22Rv1 (cell line): Measurements from ENCODE around the gene RIN1.

ENCODE experiments used
- H3K27ac ChIP-seq: fragments of 450-650 bp; 2 replicates; pipeline ENCODE4 v1.5.1; 2017
- CTCF ChIP-seq: fragments of 450-650 bp; IDR thresholded peaks from 2 replicates; pipeline ENCODE4 v1.5.1; 2017; ENCODE audit warnings: mild to moderate bottlenecking
- ZFX ChIP-seq: fragments of 450-650 bp; IDR thresholded peaks from 2 replicates; pipeline ENCODE4 v1.6.1; 2017; ENCODE audit warnings: antibody characterized with exemption, borderline replicate concordance

The RIN1 gene

GRCh38 chr11:66318600-66318970 lies 17.6 kb downstream of the RIN1 start:
- TF ChIP-seq ZFX: no peak
- TF ChIP-seq CTCF: no peak
- no peak overlapping the region for H3K27ac ChIP-seq

- no peak for TF ChIP-seq CTCF
- TF ChIP-seq ZFX: no peak
- H3K27ac ChIP-seq: no peak overlapping the region
These were observed 18.3 kb downstream of the RIN1 start for GRCh38 chr11:66317723-66318599.

- TF ChIP-seq CTCF: no peak
- TF ChIP-seq ZFX: no peak
- H3K27ac ChIP-seq: no peak overlapping the region
These were observed 18.9 kb downstream of the RIN1 start for GRCh38 chr11:66317322-66317722.

- TF ChIP-seq ZFX (no peak), CTCF (no peak)
- peak within 1 kb of the TSS; percentile 15; the same call in 1 of the 2 replicates for H3K27ac ChIP-seq
These were observed 19.4 kb downstream of the RIN1 start, which contains the start of gene CD248 for GRCh38 chr11:66316849-66317251. Gene CD248 (minus strand): TSS chr11:66317044. CDS start chr11:66317027, 17 bp downstream.

- H3K27ac ChIP-seq: peak overlapping the region; percentile 15; the same call in 1 of the 2 replicates
- no peak for TF ChIP-seq ZFX
- TF ChIP-seq CTCF: no peak
These were observed 20.1 kb downstream of the RIN1 start for GRCh38 chr11:66315921-66316811.

- no peak overlapping the region for H3K27ac ChIP-seq
- TF ChIP-seq CTCF (no peak), ZFX (no peak)
These were observed 20.7 kb downstream of the RIN1 start for GRCh38 chr11:66315498-66315885.
